Adrenal gland (tissue), 12 donors: ENCODE measurements around the gene FAF1. TPM values are rescaled to one million over a fixed set of nuclear protein-coding genes. Genes with fewer than 3 reads are reported as not detected.
"Not testable (repeated sequence)": the region's sequence is repeated elsewhere in the genome, so short reads cannot be mapped to it uniquely, and the experiment has no call there.

Experiments used
- DNase-seq, 7 donors: peaks; one replicate each; pipeline ENCODE4 v3.0.0-alpha.2; 2019 to 2020
- H3K27ac ChIP-seq, 5 donors: fragments of 200-600 bp; sonication (generic) in 4 of 5; 1 replicate in 3 of 5; 2 replicates in 2 of 5; pipeline versions ENCODE4 v1.5.1 to v1.8.0; 2016 to 2020; ENCODE audit warnings: mild to moderate bottlenecking in 1 of 5
- H3K27me3 ChIP-seq: fragments of 200-600 bp; 2 replicates; pipeline ENCODE4 v1.8.0; 2021
- H3K36me3 ChIP-seq, 2 donors: fragments of 200-600 bp; replicated peaks in 1 of 2; 1 replicate in 1 of 2; 2 replicates in 1 of 2; pipeline versions ENCODE4 v1.5.1 to v1.8.0; 2018 to 2022
- H3K4me1 ChIP-seq, 2 donors: fragments of 200-600 bp; replicated peaks in 1 of 2; 1 replicate in 1 of 2; 2 replicates in 1 of 2; pipeline versions ENCODE4 v1.5.1 to v1.8.0; 2018 to 2021
- H3K4me3 ChIP-seq, 4 donors: fragments of 200-600 bp; sonication (generic) in 3 of 4; one replicate each; pipeline ENCODE4 v1.5.1; 2016 to 2018
- H3K9me3 ChIP-seq, 3 donors: fragments of 200-600 bp; sonication (generic) in 1 of 3; replicated peaks in 1 of 3; 1 replicate in 2 of 3; 2 replicates in 1 of 3; pipeline versions ENCODE4 v1.5.1 to v1.8.0; 2016 to 2021
- CTCF ChIP-seq, 6 experiments: fragments of 450-650 bp in 4 of 6; fragments of 200-600 bp in 2 of 6; sonication (generic) in 1 of 6; IDR thresholded peaks; 1 replicate in 5 of 6; 2 replicates in 1 of 6; pipeline versions ENCODE4 v1.5.1 to v1.8.0; 2016 to 2021; ENCODE audit warnings: antibody characterized with exemption in 6 of 6, mild to moderate bottlenecking in 2 of 6, moderate library complexity in 1 of 6
- POLR2A ChIP-seq, 2 donors: fragments of 450-650 bp; IDR thresholded peaks; one replicate each; pipeline ENCODE4 v1.6.1; 2017; ENCODE audit warnings: antibody characterized with exemption in 2 of 2, mild to moderate bottlenecking in 2 of 2, moderate library complexity in 1 of 2
- WGBS, 4 donors: extraction: QIAGEN DNeasy Blood & Tissue Kit in 2 of 4; methylation state at CpG; one replicate each; pipeline versions ENCODE4 v1.1.5 to v1.1.7; 2013 to 2017; 5-methylcytosine and 5-hydroxymethylcytosine counted together
- intact Hi-C, 2 donors: fragments of 100-400 bp; cut with DNase I; formaldehyde crosslinking; loops; one replicate each; pipeline versions ENCODE4 v1.14.1 to v1.15.0; 2022 to 2023
- polyA plus RNA-seq, 3 donors: library from polyadenylated mRNA; stranded (reverse); fragments of 200-250 nt in 2 of 3; fragments of 350-450 nt in 1 of 3; fragmentation: Illumina TruSeq in 1 of 3; extraction: RNeasy Lipid Tissue Mini Kit (QIAGEN cat#74804) in 1 of 3; gene quantifications; one replicate each; pipeline ENCODE4 v1.2.3, GENCODE V29; 2013 to 2014
- total RNA-seq, 9 donors: library from RNA; depleted of rRNA in 4 of 9; stranded (reverse); fragments of >200 nt in 4 of 9; fragments of 120-200 nt in 1 of 9; fragmentation: NEBNext Ultra II Directional in 1 of 9; extraction: Animal tissue kit (Norgen Biotek cat#: 25700) in 1 of 9; gene quantifications; one replicate each; pipeline versions ENCODE4 v1.1.0 to v1.2.4, GENCODE V29; 2013 to 2023
- donor health status: healthy with polysubstance abuse.
- donor health status: Bipolar disorder and iron deficiency.
- donor health status: DM: yes; HTN: yes; CAD: no.
- donor health status: DM: no; HTN: no; CAD: no.
- donor health status: DM: no; HTN: no; CAD: no.
- donor health status: DM: yes; HTN: yes; CAD: no.

Gene FAF1
- total and polyA plus RNA-seq, 12 donors, result 23.4 to 88.4 (median 44.5) TPM

- no peak for DNase-seq
- no peak overlapping the region for H3K4me3 ChIP-seq
- intact Hi-C loops, result no loop called here
- no peaks in the 10 kb centered on the region for H3K9me3 ChIP-seq
- 94 to 98% (median 96%) methylated on average over 3 of the region's 3 CpGs for WGBS, 4 donors
- H3K36me3 ChIP-seq, result no peaks in the 10 kb centered on the region
- H3K27ac ChIP-seq, result no peak overlapping the region
- H3K4me1 ChIP-seq, result peaks cover 0 to 19% of the 10 kb centered on the region in 2 donors
- TF ChIP-seq CTCF (IDR thresholded peaks at IDR 0.05) (no peak), POLR2A (IDR thresholded peaks at IDR 0.05) (no peak)
- no peaks in the 10 kb centered on the region for H3K27me3 ChIP-seq
These were observed 19.8 kb downstream of the FAF1 start for GRCh38 chr1:50940291-50940690.

GRCh38 chr1:50936321-50936720 lies 23.7 kb downstream of the FAF1 start:
- H3K27me3 ChIP-seq, result no peaks in the 10 kb centered on the region
- intact Hi-C loops, result no loop called here
- TF ChIP-seq CTCF (IDR thresholded peaks at IDR 0.05), result no peak
- TF ChIP-seq POLR2A (IDR thresholded peaks at IDR 0.05), result no peak
- H3K27ac ChIP-seq, result no peak overlapping the region
- peaks cover 0 to 13% of the 10 kb centered on the region in 2 donors for H3K4me1 ChIP-seq
- H3K9me3 ChIP-seq, result no peaks in the 10 kb centered on the region
- WGBS, 4 donors, result 24 to 44% (median 33%) methylated on average over 2 of the region's 2 CpGs
- peak in 1 of 7 donors; percentile 13 for DNase-seq
- no peak overlapping the region for H3K4me3 ChIP-seq
- no peaks in the 10 kb centered on the region for H3K36me3 ChIP-seq

GRCh38 chr1:50935276-50935675 lies 24.8 kb downstream of the FAF1 start:
- H3K27me3 ChIP-seq, intact Hi-C loops, H3K36me3 ChIP-seq, H3K4me3 ChIP-seq, H3K9me3 ChIP-seq, H3K27ac ChIP-seq: not testable (repeated sequence)
- peaks cover 0 to 13% of the 10 kb centered on the region in 2 donors for H3K4me1 ChIP-seq
- WGBS, 4 donors, result 75 to 86% (median 79%) methylated on average over 2 of the region's 2 CpGs
- DNase-seq, result peak in 1 of 7 donors; percentile 13

GRCh38 chr1:50934838-50935237 lies 25.2 kb downstream of the FAF1 start:
- no peak for DNase-seq
- intact Hi-C loops, result no loop called here

GRCh38 chr1:50933770-50934169 lies 26.3 kb downstream of the FAF1 start:
- 86 to 97% (median 90%) methylated on average over 3 of the region's 3 CpGs for WGBS, 4 donors
- H3K27me3 ChIP-seq, DNase-seq, H3K9me3 ChIP-seq, intact Hi-C loops, H3K27ac ChIP-seq, H3K36me3 ChIP-seq, H3K4me3 ChIP-seq: not testable (repeated sequence)
- peaks cover 0 to 13% of the 10 kb centered on the region in 2 donors for H3K4me1 ChIP-seq

More at GRCh38 chr1:50934838-50935237, 25.2 kb downstream of the FAF1 start:
- Histone ChIP-seq H3K36me3 (no peaks in the 10 kb centered on the region), H3K27me3 (no peaks in the 10 kb centered on the region), H3K4me1 (peaks cover 0 to 13% of the 10 kb centered on the region in 2 donors), H3K4me3 (no peak overlapping the region), H3K27ac (no peak overlapping the region), H3K9me3 (no peaks in the 10 kb centered on the region)
- TF ChIP-seq POLR2A (IDR thresholded peaks at IDR 0.05), result no peak
- no peak for TF ChIP-seq CTCF (IDR thresholded peaks at IDR 0.05)

- H3K36me3 ChIP-seq, DNase-seq, intact Hi-C loops, H3K4me3 ChIP-seq, H3K27me3 ChIP-seq, H3K9me3 ChIP-seq, H3K27ac ChIP-seq: not testable (repeated sequence)
- H3K4me1 ChIP-seq, result peaks cover 0 to 12% of the 10 kb centered on the region in 2 donors
- 95 to 98% (median 97%) methylated on average over 4 of the region's 4 CpGs for WGBS, 4 donors
These were observed 28.0 kb downstream of the FAF1 start for GRCh38 chr1:50932043-50932442.
